Mesendoderm (in vitro differentiated cells): ENCODE measurements around the gene IQUB.

Source experiments
- DNase-seq: peaks from one replicate; pipeline ENCODE4 v3.0.0; 2013
- H2AK5ac ChIP-seq: 2 replicates; pipeline ENCODE4 v1.6.1; 2013; ENCODE audit warnings: low read length, inconsistent platforms
- H2BK120ac ChIP-seq: 2 replicates; pipeline ENCODE4 v1.6.1; 2013; ENCODE audit warnings: low read depth, mild to moderate bottlenecking, low read length, moderate library complexity, mixed read lengths
- H2BK15ac ChIP-seq: replicated peaks from 2 replicates; pipeline ENCODE4 v1.6.1; 2013; ENCODE audit warnings: low read depth, mild to moderate bottlenecking, moderate library complexity
- H2BK5ac ChIP-seq: 2 replicates; pipeline ENCODE4 v1.6.1; 2013; ENCODE audit warnings: low read length, inconsistent platforms
- H3K18ac ChIP-seq: 2 replicates; pipeline ENCODE4 v1.6.1; 2013; ENCODE audit warnings: mild to moderate bottlenecking, low read length, mixed read lengths
- H3K23ac ChIP-seq: one replicate; pipeline ENCODE4 v1.6.1; 2013; ENCODE audit warnings: low read length
- H3K27ac ChIP-seq: 2 replicates; pipeline ENCODE4 v1.5.1; 2013; ENCODE audit warnings: low read depth, mild to moderate bottlenecking, inconsistent platforms, low read length, moderate library complexity
- H3K27me3 ChIP-seq: 2 replicates; pipeline ENCODE4 v1.6.1; 2013; ENCODE audit warnings: low read length, control low read depth, mild to moderate bottlenecking, inconsistent platforms; ENCODE audit not compliant: insufficient read depth, poor library complexity
- H3K36me3 ChIP-seq: 2 replicates; pipeline ENCODE4 v1.6.1; 2013; ENCODE audit warnings: low read length, inconsistent platforms; ENCODE audit not compliant: control insufficient read depth, insufficient read depth
- H3K4ac ChIP-seq: one replicate; pipeline ENCODE4 v1.6.1; 2013; ENCODE audit warnings: low read depth, mild to moderate bottlenecking, low read length, moderate library complexity
- H3K4me1 ChIP-seq: 2 replicates; pipeline ENCODE4 v1.6.1; 2013; ENCODE audit warnings: low read depth, low read length, inconsistent platforms; ENCODE audit not compliant: control insufficient read depth
- H3K4me2 ChIP-seq: 2 replicates; pipeline ENCODE4 v1.6.1; 2013; ENCODE audit warnings: low read length
- H3K4me3 ChIP-seq: 2 replicates; pipeline ENCODE4 v1.5.1; 2013; ENCODE audit warnings: mild to moderate bottlenecking, low read length
- H3K56ac ChIP-seq: one replicate; pipeline ENCODE4 v1.6.1; 2013; ENCODE audit warnings: low read length
- H3K79me1 ChIP-seq: 2 replicates; pipeline ENCODE4 v1.6.1; 2013; ENCODE audit warnings: low read length, inconsistent platforms
- H3K79me2 ChIP-seq: 2 replicates; pipeline ENCODE4 v1.6.1; 2013; ENCODE audit warnings: mild to moderate bottlenecking, low read length; ENCODE audit not compliant: control insufficient read depth, insufficient read depth
- H3K9ac ChIP-seq: 2 replicates; pipeline ENCODE4 v1.6.1; 2013; ENCODE audit warnings: low read length, inconsistent platforms
- H4K5ac ChIP-seq: one replicate; pipeline ENCODE4 v1.6.1; 2013; ENCODE audit warnings: low read length
- H4K8ac ChIP-seq: one replicate; pipeline ENCODE4 v1.6.1; 2013; ENCODE audit warnings: low read depth, mild to moderate bottlenecking, control low read depth, low read length, moderate library complexity
- WGBS: extraction: QIAGEN DNeasy Blood & Tissue Kit; methylation state at CpG from one replicate; pipeline ENCODE4 v1.1.7; 2013; ENCODE audit warnings: low lambda C conversion rate, missing lambda C conversion rate; ENCODE audit not compliant: insufficient coverage; ENCODE audit errors: extremely low coverage; 5-methylcytosine and 5-hydroxymethylcytosine counted together

The IQUB gene

DNA sequence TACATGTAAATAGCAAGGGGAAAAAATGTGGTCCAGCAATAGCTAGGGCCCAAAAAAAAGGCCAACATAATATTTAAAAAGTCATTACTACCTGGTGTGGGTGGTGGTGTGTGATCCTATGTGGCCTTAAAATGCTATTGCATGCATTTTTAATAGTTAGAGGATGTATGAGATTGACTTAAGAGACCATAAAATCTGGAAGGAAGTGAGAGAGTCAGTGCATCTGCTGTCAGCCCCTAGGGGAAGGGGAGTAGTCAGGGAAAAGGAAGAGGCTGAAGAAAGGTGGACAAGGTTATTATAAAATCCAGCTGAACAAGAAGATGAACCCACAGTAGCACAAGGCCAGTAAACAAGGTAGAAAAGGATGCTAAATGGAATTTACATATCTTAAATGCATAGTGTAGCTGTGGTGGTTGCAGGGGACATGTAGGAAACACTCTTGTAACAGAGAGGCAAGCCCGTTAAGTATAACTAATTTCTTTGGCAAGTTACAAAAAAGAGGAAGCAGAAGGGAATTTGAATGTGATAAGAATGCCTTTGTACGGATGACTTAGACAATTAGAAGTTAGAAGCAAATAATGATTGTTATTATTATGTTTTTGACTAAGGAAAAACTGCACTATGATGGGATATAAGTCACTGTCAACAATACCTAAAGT lies 35.1 kb upstream of the IQUB start:
- no peak overlapping the region for H2AK5ac ChIP-seq
- H3K56ac ChIP-seq, result no peak overlapping the region
- no peak overlapping the region for H3K27ac ChIP-seq
- H3K9ac ChIP-seq, result no peak overlapping the region
- H3K23ac ChIP-seq, result no peak overlapping the region
- no peak overlapping the region for H3K4ac ChIP-seq
- no peak overlapping the region for H3K4me3 ChIP-seq
- no peak overlapping the region for H2BK5ac ChIP-seq
- H3K79me1 ChIP-seq, result no peaks in the 10 kb centered on the region
- no peak overlapping the region for H4K8ac ChIP-seq
- H4K5ac ChIP-seq, result no peak overlapping the region
- no peak overlapping the region for H2BK120ac ChIP-seq
- DNase-seq, result no peak
- H3K4me2 ChIP-seq, result no peak overlapping the region
- no peaks in the 10 kb centered on the region for H3K36me3 ChIP-seq
- H3K79me2 ChIP-seq, result no peaks in the 10 kb centered on the region
- H2BK15ac ChIP-seq, result no peak overlapping the region
- H3K18ac ChIP-seq, result no peak overlapping the region
- H3K4me1 ChIP-seq, result no peaks in the 10 kb centered on the region
- H3K27me3 ChIP-seq, result no peaks in the 10 kb centered on the region
- no CpG with 5 or more reads among the region's 2 CpGs for WGBS

DNA sequence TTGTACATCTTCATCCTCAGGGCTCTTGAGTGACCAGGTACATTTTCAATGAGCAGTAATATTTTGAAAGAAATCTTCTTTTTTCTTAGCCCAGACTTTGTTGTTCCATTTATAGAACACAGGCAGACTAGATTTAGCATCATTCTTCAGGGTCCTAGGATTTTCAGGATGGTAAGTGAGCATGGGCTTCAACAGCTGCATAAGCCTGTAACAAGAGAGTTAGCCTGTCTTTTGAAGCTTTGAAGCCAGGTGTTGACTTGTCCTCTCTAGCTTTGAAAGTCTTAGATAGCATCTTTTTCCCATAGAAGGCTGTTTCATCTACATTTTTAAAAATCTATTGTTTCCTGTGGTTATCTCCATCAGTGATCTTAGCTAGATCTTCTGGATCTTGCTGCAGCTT lies 27.7 kb upstream of the IQUB start:
- Histone ChIP-seq H3K56ac (no peak overlapping the region), H2AK5ac (no peak overlapping the region), H3K4me2 (no peak overlapping the region), H3K9ac (no peak overlapping the region), H3K4ac (no peak overlapping the region), H3K27me3 (no peaks in the 10 kb centered on the region), H3K79me2 (peaks cover 3% of the 10 kb centered on the region), H4K8ac (no peak overlapping the region), H3K4me1 (no peaks in the 10 kb centered on the region), H3K18ac (no peak overlapping the region), H3K27ac (no peak overlapping the region), H2BK15ac (no peak overlapping the region), H4K5ac (no peak overlapping the region), H2BK120ac (no peak overlapping the region), H3K79me1 (peaks cover under 1% of the 10 kb centered on the region), H2BK5ac (no peak overlapping the region), H3K4me3 (no peak overlapping the region), H3K23ac (no peak overlapping the region), H3K36me3 (no peaks in the 10 kb centered on the region)
- DNase-seq, result no peak

DNA sequence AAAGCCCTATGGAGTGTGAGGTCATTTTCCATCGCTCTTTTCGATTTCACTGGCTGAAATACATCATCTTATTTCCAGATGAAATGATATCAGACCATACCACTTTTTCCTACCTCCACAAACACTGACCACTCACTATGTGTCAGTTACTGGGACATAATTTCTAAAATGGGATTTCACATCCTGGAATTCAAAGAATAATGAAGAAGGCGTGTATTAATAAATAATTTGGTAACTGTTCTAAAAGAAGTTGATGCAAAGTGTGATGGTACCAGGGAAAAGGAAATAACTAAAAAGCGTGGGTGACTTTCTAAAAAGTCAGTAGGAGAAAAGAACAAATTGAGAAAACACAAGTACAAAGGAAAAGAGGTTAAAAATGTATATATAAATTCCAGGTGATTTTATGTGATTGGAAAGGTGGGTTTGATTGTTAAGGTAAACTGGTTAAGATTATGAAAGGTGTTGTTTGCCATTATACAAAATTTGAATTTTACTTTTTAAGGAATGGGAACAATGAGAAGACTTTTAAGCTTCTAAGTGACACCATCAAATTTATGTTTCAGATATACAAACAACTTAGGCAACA lies 24.0 kb upstream of the IQUB start:
- H2AK5ac ChIP-seq, result no peak overlapping the region
- H3K56ac ChIP-seq, result no peak overlapping the region
- no peaks in the 10 kb centered on the region for H3K36me3 ChIP-seq
- H3K4ac ChIP-seq, result no peak overlapping the region
- peaks cover 13% of the 10 kb centered on the region for H3K79me1 ChIP-seq
- H3K4me3 ChIP-seq, result no peak overlapping the region
- H3K79me2 ChIP-seq, result peaks cover 9% of the 10 kb centered on the region
- H2BK5ac ChIP-seq, result no peak overlapping the region
- peak overlapping the region; percentile 78 for H3K4me2 ChIP-seq
- H3K4me1 ChIP-seq, result no peaks in the 10 kb centered on the region
- no peak overlapping the region for H2BK120ac ChIP-seq
- no peak overlapping the region for H4K8ac ChIP-seq
- no peak for DNase-seq
- H4K5ac ChIP-seq, result no peak overlapping the region
- no peak overlapping the region for H3K18ac ChIP-seq
- H3K27me3 ChIP-seq, result no peaks in the 10 kb centered on the region
- no peak overlapping the region for H3K23ac ChIP-seq
- 100% methylated on average over 1 of the region's 4 CpGs for WGBS
- H2BK15ac ChIP-seq, result no peak overlapping the region
- no peak overlapping the region for H3K27ac ChIP-seq
- no peak overlapping the region for H3K9ac ChIP-seq

DNA sequence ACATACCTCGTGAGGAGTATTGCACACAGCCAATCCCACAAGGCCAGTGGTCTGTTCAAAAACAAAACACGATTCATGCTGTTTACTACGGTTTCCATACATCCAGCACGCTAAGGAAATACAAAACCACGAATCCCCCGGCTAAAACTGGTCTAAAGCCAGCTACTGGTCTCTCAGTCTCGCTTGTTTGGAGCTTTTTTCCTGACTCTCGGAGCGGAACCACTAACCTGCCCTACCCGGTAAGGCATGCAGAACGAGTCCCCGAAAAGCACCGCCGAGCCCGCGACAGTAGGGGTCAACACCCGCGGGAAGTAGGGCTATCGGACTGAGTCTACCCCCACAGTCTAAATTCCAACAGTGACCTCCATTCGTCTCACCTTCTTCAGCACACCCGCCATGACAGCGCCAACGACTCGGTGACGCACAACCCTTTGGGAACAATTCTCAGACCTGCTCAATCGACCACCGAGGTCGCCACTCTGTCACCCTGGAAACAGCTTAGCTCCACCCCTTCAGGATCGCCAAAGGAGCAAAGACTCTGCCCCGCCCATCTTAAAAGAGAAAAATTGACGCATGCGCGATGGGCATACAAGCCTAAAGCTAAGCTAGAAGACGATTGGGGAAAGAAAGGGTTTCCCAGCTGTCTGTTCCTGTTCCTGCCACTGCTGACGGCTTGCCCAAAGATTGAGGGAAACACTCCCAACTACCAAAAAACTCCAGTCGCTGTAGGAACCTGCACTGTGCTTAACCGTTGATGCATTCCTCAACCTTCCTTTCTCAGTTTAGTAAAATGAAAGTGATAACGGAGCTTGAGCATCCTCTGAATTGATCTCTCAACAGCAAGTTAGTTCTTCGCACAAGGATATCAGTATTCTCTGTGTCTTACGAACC lies 23.2 kb upstream of the IQUB start, which contains the start of gene NDUFA5:
NDUFA5 (minus strand) TSS at position 421 of the 891 bp plus-strand sequence; CDS start at position 398, 23 bp downstream.
- Histone ChIP-seq H3K79me2 (peaks cover 9% of the 10 kb centered on the region), H3K56ac (peak within 1 kb of the TSS; percentile 90), H2BK120ac (no peak within 1 kb of the TSS), H2BK5ac (no peak within 1 kb of the TSS), H2BK15ac (no peak within 1 kb of the TSS), H3K27me3 (no peaks in the 10 kb centered on the region), H3K79me1 (peaks cover 15% of the 10 kb centered on the region), H3K4me2 (peak within 1 kb of the TSS; percentile 78), H3K36me3 (no peaks in the 10 kb centered on the region), H4K5ac (no peak within 1 kb of the TSS), H3K4me3 (peak within 1 kb of the TSS; percentile 90), H3K4ac (no peak within 1 kb of the TSS), H3K4me1 (no peaks in the 10 kb centered on the region), H2AK5ac (no peak within 1 kb of the TSS), H3K27ac (no peak within 1 kb of the TSS), H3K9ac (peak within 1 kb of the TSS; percentile 87), H3K23ac (no peak within 1 kb of the TSS), H4K8ac (peak within 1 kb of the TSS; percentile 87), H3K18ac (peak within 1 kb of the TSS; percentile 83)
- DNase-seq, result peak; percentile 99
- WGBS, result no CpG with 5 or more reads among the region's 40 CpGs

DNA sequence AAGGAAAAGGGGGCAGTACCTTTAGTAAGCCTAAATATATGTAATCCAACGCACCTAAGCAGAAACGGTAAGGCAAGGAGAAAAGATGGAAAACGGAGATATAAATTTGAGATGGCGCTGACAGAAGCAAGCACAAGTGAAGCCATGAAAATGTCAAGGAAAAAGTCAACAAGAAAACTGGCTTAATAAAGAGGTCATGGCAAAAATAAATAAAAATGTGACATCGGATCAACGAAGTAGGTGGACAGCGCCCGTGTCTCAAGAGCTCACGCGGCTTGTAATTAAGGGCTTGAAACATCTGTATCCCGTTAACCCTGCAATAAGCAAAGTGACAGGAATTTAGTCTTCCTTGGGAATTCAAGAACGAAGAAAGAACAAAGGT lies 22.6 kb upstream of the IQUB start:
- Histone ChIP-seq H4K8ac (no peak overlapping the region), H2BK120ac (no peak overlapping the region), H4K5ac (no peak overlapping the region), H2BK5ac (no peak overlapping the region), H3K27me3 (no peaks in the 10 kb centered on the region), H3K9ac (peak overlapping the region; percentile 87), H2BK15ac (no peak overlapping the region), H3K18ac (no peak overlapping the region), H3K79me1 (peaks cover 15% of the 10 kb centered on the region), H3K79me2 (peaks cover 9% of the 10 kb centered on the region), H3K27ac (no peak overlapping the region), H3K23ac (no peak overlapping the region), H3K4me2 (peak overlapping the region; percentile 76), H3K4me1 (no peaks in the 10 kb centered on the region), H3K36me3 (no peaks in the 10 kb centered on the region), H2AK5ac (no peak overlapping the region), H3K4me3 (peak overlapping the region; percentile 90), H3K56ac (peak overlapping the region; percentile 90), H3K4ac (no peak overlapping the region)
- WGBS, result no CpG with 5 or more reads among the region's 12 CpGs
- no peak for DNase-seq
